ENCODE results near the gene LRRC4C.

LRRC4C gene

DNA sequence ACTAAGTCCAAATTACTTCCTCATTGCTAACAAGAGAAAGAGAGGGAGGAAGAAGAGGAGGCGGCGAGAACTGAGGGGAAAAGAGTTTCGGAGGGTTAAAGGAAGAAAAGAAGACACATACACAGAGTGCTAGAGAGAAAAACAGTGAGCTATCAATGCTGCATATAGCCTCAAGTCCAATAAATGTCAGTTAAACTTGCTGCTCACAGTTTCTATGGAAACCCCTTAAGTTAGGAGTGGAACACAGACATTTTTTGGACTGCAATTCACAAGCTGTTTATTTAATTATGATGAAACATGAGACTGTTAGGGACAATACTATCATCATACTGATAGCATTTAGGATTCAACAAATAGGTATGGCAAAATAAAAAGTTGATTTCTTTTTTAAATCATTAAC lies 1320.4 kb downstream of the LRRC4C start:
- FAIRE-seq = no peak

GRCh38 chr11:40134820-40135570 lies 1324.5 kb downstream of the LRRC4C start:
- FAIRE-seq = no peak

DNA sequence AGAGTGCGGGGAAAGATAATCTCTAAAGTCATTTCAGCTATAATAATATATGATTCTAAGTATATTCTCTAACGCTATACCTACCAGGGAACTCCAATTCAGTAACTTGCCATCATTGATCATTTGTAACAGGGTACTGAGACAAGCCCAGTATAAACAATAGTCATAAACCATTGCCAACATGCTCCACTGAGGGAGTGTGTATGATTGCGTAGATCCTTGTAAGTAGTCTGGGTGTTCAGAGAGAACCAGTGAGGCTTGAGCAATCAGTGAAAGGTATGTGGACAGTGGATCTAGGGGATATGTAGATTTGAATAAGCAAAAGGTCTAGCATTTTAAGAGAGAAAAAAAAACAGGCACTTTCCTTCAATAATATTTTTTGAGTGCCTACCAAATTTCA lies 1326.0 kb downstream of the LRRC4C start:
- FAIRE-seq = no peak

DNA sequence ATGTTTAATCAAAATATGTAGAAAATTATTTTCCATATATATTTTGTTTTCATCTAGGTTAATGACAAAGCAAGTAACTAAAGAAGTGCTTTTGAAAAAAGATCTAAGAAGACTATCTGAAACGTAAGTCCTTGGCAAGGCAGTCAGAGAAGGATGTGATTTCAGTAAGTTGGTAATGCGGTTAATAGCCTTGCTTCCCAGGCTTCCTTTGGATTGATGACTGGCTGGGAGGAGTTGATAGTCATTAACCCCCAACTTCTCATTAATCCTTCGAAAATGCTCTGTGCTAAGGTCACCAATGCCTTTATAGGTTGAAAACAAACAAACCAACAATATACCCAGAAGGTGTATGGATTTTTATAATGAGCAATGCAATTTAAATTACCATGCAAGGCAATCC lies 1326.5 kb downstream of the LRRC4C start:
- FAIRE-seq = no peak

- FAIRE-seq = no peak
These were observed 1329.0 kb downstream of the LRRC4C start for GRCh38 chr11:40130427-40130826.

- no peak for FAIRE-seq
These were observed 1330.2 kb downstream of the LRRC4C start for GRCh38 chr11:40129266-40129665.

GRCh38 chr11:40125054-40125453 lies 1334.4 kb downstream of the LRRC4C start:
- FAIRE-seq = no peak

DNA sequence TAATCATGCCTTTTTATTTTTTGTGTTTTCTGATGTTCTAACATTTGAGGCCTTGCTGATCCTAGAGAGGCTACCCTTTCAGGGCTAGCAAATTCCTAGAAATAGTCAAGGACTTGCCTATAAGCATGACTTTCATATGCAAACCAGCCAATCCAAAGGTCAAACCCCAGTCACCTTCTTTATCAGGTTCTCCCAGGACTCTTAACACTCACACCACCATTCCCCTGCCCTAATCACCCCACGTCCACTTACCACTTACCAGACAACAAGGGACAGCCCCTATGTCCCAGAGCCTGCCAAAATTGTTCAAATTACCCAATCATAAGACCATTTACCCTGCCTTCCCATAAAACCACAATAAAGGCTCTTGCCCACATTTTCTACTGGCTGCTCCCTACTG lies 1339.8 kb downstream of the LRRC4C start:
- no peak for FAIRE-seq

DNA sequence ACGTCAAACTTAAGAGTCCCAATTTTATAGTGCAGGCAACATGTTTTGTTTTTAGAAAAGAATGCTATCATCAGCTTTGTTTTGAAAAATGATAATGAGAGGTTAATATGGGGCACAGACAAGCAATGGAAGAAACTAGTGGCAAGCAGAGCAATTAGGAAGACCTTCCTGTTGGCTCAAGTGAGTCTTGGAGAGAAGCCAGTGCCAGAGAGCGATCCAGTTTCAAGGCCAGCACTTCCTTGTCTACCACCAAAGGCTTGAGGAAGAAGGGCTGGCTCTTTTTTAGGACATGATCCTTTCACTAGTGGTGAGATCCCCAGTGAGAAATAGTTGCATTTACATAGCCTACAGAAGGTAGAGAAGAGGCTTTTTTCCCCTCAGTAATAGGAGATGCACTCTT lies 1340.7 kb downstream of the LRRC4C start:
- no peak for FAIRE-seq

GRCh38 chr11:40118026-40118425 lies 1341.4 kb downstream of the LRRC4C start:
- FAIRE-seq = peak; percentile 97

DNA sequence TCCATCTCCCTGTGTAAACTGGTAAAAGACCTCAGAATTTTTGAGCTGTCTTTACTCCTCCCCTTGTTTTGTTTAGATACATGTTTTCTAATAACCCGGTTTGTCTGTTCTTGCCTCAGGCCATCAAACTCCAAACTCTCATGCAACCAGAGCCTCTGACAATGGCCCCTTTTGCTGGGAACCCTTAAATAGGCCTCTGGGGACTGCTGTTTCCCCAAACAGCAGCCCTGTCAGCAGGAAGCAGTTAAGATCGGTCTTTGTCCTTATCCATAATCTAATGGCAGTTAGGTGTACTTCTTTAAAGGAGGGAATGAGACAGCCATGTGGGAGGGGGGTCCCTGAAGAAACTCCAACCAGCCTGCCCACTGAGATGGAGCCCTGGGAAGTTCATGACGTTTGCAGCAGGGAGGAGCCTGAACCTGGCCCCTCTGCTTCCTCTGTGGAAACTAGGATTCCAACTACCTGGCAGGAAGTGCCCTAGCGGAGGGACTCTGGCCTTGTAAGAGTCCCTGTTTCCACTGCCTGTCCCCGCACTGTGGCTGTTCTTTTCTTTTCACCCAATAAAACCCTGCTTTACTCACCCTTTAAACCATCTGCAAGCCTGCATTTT lies 1354.4 kb downstream of the LRRC4C start:
- FAIRE-seq = no peak

DNA sequence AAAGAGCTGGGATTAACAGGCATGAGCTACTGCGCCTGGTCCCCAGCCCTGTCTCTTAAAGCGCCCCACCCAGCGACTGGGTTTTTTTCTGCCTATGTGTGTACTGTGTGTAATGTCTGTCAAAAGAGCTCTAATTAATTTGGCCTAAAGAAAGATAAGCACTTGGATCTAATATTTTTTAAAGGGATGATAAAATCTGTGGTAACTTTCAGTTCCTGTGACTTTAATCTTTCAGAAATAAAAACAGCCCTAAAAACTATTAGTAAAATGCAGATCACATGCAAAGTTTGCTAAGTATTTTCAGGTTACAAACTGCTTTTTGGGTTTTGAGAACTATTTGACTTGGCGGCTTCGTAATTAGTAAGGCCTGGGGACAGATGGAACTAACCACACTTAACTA lies 1358.7 kb downstream of the LRRC4C start:
- FAIRE-seq = no peak

GRCh38 chr11:40100162-40100553 lies 1359.3 kb downstream of the LRRC4C start:
- FAIRE-seq = no peak

DNA sequence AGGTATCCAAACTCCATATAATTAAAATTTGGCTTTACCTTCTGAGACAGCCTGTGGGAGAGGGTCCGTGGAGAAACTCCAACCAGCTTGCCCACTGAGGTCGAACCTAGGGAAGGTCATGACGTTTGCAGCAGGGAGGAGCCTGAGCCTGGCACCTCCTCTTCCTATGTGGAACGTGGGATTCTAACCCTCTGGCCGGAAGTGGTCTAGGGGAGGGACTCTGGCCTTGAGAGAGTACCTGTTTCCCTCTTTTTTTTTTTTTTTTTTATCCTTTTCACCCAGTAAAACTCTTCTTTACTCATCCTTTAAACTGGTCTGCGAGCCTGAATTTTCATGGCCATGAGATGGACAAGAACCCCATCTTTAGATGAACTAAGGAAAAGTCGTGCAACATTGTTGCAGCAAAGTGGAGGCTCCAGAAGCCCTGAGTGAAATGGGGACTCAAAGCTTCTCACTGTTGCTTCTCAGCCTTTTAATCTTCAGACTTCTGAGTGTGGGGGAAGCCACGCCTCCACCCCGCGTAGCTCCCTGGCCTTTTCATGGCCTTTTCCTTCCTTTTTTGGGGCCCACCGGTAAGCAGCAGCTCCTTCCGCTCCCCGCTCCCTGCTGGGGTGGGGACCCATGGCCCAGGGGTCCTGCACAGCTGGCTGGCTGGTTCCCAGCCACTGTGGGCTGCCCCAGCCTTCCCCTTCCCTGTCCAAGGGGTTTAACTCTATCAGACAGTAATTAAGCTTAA lies 1359.9 kb downstream of the LRRC4C start:
- FAIRE-seq = no peak

GRCh38 chr11:40095446-40095845 lies 1364.0 kb downstream of the LRRC4C start:
- no peak for FAIRE-seq

GRCh38 chr11:40094954-40095353 lies 1364.5 kb downstream of the LRRC4C start:
- no peak for FAIRE-seq

DNA sequence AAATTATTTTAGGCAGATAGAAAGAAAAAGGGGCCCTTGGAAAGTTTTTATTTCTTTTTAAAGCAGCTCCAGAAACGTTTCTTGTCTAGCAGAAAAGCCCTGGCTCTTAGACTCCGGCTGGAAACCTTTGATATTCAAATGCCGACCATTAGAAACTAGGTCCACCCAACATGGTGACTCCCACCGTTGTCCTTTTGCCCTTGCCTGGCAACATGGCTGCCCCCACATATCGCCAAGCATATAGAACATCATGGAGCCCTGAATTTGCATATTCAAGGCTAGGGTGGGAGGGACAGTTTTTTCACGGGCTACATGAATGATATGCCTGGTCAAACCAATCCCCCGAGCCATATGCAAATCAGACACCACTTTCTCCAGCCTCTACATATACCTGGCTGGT lies 1379.0 kb downstream of the LRRC4C start:
- FAIRE-seq = no peak
